ENCODE data around the gene PARS2.

Gene PARS2

DNA sequence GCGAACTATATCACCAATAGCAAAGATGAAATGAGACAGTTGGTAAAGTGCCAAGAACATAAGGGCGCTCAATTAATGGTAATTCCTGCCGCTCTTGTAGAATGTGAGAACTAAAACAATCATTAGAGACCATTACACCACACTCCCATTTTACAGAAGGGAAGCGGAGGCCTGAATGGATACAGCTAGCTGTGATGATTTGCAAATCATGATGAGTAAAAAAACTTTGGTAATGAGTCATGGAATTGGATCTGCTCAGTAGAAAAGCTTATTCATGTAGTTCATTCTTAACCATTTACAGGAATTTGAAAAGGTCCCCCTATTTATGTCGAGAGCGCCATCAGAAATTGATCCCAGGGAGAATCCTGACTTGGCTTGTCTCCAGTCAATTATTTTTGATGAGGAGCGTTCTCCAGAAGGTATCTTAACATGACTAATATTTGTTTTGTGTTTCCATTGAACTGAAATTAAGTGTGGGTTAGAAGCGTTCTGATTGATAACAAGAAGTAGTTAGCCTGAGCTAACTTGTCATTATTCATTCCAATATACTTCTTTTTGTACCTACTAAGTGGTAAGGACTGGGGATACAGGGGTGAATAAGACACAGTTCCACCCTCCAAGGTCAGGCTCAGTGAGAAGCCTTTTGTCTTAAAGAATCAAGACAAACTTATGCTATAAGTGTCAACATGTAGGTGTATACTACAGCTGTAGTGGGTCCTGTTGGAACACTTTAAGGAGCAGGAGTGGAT is 47.9 kb downstream of the PARS2 start:
- DNase-seq, result no peak

DNA sequence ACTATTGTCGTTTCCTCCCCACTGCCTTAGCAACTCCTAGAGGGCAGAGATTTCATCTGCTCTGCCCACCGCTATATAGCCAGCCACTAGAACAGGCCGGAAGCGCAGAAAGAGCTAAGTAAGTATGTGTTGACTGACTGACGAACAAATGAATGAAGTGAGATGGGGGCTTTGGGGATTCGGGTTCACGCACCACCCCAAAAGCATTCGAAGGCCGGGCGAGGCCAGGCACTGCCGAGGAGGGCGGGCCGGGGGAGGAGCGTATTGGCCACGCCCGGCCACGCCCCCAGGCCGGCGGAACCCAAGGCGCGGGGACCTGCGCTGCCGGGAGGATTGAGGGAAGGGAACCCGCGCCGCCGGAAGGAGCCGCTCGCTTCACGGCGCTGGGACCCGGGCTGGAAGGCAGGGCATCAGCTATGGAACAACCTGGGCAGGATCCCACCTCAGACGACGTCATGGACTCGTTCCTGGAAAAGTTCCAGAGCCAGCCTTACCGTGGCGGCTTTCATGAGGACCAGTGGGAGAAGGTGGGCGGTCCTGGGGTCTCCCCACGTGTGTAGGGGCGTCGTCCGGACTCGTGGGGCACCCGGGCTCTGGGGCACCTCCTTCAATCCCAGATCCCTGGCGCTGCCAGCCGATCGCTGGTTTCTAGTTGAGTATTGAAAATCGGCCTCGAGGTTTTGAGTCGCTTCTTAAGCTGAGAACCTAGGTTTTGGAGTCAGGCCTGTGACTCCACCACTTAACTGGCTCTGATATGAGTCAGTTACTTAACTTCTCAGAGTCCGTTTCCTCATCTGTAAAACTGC is 48.6 kb downstream of the PARS2 start, which contains the start of gene TTC4:
Gene TTC4, plus strand, starts transcription at position 369 of the 806 bp plus-strand sequence. Its CDS starts 48 bp downstream, at position 417.
- DNase-seq, result peak; percentile 95

DNA sequence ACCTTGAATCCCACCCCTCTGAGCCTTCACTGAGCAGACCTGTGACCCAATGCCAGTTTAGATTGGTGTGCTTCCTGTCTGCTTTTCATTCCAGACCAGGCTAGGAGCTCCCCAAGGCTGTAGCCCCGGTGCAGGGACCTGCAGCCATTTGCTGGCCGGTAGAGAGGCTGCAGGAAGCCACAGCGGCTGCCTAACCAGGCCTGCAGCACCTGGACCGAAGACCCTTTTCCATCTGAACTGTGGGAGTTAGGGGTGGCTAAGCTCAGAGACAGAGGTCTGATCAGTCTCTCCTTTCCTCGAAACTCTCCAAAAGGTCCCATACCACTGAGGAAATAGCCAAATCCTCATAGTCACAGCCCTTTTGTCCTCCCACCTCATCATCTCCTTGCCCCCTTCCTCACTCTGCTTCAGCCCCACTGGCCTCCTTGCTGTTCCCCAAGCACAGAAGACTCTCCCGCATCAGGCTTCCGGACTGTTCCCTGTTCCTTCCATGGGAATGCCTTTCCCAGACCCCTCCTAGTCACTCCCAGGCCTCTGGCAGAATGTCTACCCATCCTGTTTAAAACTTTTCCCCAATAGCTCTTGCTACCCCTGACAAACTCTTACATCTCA is 49.3 kb downstream of the PARS2 start:
- no peak for DNase-seq

DNA sequence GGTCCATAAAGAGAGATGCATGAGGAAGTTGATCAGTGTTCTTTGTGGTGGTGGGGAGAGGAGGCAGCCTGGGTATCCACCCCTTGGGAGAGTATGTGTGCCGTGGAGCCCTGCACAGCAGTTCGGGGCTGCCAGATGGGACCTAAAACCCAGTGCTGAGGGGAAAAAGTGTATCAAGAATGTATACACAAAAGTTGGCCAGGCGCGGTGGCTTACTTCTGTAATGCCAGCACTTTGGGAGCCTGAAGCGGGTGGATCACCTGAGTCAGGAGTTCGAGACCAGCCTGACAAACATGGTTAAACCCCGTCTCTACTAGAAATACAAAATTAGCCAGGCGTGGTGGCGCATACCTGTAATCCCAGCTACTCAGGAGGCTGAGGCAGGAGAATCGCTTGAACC is 52.8 kb downstream of the PARS2 start:
- no peak for DNase-seq

DNA sequence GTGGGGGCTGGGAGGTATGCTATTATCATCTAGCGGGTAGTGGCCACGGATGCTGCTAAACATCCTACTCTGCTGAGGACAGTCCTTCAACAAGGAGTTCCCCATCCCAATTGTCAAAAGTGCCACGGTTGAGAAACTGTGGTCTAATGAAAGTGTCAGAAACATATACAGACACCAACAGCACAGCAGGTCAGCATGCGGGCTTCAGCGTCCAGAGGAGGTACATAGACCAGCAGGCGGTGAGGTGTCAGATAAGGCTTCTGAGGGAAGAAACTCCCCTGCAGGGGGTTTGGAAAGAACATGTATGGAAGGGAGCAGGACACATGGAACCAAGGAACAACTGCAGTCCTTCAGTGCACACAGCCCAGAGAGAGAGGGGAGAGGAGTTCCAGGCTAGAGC is 53.5 kb downstream of the PARS2 start:
- no peak for DNase-seq

DNA sequence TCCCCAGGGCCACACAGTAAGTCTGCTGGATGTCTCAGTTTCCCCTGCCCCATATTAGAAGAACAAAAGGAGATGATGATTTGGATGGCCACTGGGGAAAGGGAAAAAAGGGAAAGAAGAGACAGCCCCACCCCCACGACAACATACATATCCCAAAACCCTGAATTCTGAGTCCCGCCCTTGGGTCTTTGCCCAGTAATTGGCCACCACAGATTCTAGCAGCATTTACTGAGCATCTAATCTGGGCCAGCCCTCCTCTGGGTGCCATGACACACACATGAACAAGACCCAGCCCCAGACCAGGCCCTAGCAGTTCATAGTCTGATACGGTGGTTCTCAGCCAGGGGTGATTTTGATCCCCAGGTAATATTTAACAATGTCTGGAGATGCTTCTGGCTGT is 53.9 kb downstream of the PARS2 start:
- no peak for DNase-seq

DNA sequence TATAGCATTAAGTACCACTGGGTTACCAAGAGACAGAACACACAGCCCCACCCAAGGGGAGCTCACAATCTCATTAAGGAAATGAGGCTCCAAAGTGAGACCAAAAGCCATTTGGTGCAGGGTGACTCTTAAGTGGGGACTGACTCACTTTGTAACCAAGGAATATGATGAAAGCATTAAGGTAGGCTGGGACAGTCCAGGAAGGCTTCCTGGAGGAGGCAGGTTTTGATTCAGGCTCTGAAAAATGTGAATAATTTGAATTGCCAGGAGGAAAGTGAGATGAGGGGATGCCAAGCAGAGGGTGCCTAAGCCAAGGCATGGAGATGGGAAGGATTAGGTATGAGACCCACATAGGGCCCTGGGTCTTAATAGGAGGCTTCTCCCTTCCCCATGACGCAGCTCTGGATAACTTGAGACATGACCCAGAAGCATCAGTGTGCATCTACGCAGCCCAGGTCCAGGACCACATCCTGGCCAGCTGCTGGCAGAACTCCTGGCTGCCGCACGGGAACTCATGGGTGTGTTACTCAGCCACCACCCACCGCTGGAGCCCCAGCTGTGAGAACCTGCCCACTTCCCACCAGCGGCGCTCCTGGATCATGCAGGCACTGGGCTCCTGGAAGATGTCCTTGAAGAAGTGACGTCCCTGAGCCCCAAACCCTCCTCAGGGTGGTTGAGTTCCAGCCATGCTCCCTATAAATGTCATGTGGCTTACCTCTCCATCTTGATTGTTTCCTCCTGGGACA is 54.6 kb downstream of the PARS2 start:
- no peak for DNase-seq

DNA sequence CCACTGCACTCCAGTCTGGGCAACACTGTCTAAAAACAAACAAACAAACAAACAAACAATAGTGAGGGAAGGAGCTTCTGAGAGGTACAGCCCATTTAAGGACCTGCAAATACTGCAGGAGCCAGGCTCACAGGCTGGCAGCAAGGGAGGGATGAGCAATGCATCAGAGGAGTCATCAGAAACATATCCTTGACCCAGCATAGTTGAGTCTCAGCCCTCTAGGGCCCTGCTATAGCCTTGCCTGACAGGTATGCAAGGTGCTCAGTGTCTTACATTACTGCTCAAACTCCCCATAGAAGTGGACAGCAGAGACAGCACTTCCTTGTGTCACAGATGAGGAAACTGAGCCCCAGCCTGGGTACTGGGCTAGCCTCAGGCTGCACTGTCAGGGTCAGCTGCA is 55.9 kb downstream of the PARS2 start:
- DNase-seq, result no peak

All from activated CD8-positive, alpha-beta memory T cell treated with anti-CD3 and anti-CD28 coated beads for 24 hours (primary cell).